HG02943 (cell line): ENCODE data around the gene SENP1.

ENCODE experiments used
- ATAC-seq: cut with Tn5 transposase; IDR thresholded peaks from one replicate; pipeline ENCODE4 v1.9.1; 2021; ENCODE audit warnings: mild to moderate bottlenecking, low read depth, moderate library complexity; ENCODE audit not compliant: unreplicated experiment

Gene SENP1

GRCh38 chr12:48069241-48069640 lies 36.6 kb downstream of the SENP1 start:
- ATAC-seq: no peak

DNA sequence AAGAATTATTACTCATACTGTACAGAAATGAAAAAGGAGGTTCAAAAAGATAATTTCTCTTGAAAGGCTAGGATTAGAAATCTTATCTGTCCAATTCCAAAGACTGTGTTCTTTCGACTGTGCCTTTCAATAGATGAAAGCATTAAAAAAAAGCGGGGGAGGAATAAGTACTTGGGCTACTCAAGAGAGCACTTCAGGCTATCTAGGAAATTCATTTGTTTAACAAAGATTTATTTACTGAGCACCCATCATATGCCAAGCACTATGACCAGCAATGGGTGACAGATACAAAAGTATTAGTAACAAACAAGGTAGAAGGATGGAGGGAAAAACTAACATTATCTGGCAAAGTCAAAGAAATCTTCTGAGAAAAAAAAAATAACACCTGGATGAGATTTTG lies 37.4 kb downstream of the SENP1 start:
- ATAC-seq: no peak

DNA sequence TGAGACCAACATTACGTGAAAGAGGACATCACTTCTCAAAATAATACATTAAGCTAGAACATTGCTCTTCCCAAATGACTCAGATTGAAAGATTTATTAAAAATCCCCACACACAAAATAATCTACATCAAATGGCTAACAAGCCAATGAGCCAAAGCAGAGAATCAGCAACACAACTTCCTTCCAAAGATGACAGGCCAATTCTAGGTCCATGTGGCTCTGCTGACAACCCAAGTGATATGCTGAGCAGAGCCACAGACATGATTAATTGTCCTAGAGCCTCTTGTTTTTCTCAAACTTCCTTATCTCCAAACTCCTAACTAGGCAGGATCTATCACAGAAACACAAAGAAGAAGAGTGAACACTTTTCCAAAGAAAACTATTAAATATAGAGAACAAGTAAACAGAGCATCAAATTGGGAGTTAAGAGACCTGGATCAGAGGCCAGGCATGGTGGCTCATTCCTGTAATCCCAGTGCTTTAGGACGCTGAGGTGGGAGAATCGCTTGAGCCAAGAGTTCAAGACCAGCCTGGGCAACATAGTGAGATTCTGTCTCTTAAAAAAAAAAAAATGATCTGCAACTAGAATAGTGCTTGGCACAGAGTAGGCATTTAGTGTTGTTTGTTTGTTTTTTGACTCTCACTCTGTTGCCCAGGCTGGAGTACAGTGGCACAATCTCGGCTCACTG lies 38.5 kb downstream of the SENP1 start:
- no peak for ATAC-seq

GRCh38 chr12:48065041-48065440 lies 40.8 kb downstream of the SENP1 start:
- no peak for ATAC-seq

GRCh38 chr12:48063530-48063929 lies 42.3 kb downstream of the SENP1 start:
- no peak for ATAC-seq

DNA sequence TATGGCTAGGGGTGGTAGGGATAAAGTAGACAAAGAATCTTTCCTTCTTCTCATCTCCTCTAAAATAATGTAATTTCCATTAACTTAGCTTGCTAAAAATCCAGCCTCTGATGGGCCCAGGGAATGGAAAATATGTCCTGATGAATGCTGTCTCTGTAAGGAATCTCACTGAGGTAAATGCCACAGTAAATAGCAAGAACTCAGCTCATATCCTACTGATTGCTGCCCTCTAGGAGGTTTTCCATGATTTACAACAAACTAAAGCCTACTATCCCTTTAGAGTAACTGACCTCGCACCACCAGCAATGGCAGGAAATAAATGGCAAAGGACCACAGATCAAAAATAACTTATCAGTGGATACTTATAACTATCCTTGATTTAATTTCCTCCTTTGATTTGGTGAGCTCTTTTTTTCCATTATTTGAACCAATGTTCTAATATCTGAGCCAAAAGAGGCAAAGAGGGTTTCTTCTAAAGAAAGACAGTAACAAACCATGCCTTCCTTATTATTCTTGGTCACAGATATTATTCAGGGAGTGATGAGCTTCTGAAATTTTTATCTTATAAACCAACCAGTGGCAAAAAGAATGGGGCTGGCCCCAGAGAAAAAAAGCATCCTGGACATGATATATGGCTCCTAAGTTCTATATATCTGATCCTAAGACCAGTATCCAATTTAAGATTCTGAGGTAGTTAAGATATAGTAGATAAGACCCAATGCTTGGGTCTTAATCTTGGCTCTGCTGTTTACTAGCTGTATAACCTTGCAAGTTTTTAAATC lies 43.8 kb downstream of the SENP1 start:
- no peak for ATAC-seq

- ATAC-seq: no peak
Measured at GRCh38 chr12:48060474-48060873, 45.4 kb downstream of the SENP1 start.

DNA sequence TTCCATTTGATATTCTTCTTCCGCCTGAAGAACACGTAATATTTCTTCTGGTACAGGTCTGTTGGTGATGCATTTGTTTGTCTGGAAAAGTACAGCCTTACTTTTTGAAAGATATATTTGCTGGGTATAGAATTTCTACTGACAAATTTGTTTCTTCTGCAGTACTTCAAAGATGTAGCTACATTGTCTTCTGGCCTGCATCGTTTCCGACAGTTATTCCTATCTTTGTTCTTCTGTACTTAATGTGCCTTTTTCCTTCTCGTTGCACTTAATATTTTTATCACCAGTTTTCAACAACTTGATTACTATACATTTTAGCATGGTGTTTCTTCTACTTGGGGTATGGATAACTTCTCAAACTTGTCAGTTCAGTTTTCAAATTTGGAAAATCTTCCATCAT lies 47.1 kb downstream of the SENP1 start:
- no peak for ATAC-seq

GRCh38 chr12:48054955-48055821 lies 50.7 kb downstream of the SENP1 start:
- ATAC-seq: no peak

- no peak for ATAC-seq
Measured at GRCh38 chr12:48053883-48054282, 52.0 kb downstream of the SENP1 start.

DNA sequence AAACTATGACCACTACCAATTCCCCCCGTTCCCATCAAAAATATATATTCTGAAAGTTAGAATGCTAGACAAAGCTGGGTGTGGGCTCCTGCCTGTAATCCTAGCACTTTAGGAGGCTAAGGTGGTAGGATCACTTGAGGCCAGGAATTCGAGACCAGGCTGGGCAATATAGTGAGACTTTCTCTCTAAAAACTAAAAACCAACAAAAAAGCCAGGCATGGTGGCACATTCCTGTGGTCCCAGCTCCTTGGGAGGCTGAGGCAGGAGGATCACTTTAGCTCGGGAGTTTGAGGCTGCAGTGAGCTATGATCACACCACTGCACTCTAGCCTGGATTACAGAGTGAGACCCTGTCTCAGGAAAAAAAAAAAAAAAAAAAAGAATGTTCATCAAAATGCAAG lies 52.8 kb downstream of the SENP1 start:
- no peak for ATAC-seq

DNA sequence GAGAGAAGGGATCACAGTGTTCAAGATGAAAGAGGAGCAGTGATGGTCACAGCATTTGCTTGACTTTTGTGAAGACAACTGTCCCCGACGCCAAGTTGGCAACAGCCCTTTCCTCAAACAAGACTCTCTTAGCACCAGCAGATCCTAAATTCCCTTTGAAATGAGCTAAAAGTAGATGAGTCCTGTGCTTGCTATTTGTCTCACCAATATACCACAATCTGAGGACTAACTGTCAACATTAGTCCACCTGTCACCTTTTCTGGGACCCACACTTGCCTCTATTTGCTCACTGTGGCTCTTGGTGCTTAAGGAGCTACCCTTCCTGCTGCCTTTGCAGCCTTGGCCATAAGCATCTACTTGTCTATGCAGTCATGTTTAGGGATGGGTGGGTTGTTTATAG lies 54.2 kb downstream of the SENP1 start:
- no peak for ATAC-seq

DNA sequence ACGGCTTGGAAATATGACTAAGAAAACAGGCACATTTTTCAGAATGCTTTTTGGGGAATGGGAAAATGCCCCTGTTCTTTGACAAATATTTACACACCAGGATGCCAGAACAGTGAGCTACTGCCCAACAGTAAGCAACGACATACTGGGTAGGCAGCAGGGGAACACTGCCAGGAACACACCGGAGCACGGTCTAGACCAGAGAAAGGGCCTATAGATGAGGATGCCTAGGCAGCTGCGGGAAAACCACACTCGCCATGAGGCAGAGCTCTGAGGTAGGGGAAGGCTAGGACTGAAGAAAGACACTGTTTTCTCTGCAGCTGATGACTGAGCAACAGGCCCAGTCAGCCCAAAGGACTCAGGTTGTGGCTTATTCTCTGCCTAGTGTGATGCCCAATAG lies 55.7 kb downstream of the SENP1 start:
- no peak for ATAC-seq

- no peak for ATAC-seq
Measured at GRCh38 chr12:48045965-48046518, 59.8 kb downstream of the SENP1 start.

DNA sequence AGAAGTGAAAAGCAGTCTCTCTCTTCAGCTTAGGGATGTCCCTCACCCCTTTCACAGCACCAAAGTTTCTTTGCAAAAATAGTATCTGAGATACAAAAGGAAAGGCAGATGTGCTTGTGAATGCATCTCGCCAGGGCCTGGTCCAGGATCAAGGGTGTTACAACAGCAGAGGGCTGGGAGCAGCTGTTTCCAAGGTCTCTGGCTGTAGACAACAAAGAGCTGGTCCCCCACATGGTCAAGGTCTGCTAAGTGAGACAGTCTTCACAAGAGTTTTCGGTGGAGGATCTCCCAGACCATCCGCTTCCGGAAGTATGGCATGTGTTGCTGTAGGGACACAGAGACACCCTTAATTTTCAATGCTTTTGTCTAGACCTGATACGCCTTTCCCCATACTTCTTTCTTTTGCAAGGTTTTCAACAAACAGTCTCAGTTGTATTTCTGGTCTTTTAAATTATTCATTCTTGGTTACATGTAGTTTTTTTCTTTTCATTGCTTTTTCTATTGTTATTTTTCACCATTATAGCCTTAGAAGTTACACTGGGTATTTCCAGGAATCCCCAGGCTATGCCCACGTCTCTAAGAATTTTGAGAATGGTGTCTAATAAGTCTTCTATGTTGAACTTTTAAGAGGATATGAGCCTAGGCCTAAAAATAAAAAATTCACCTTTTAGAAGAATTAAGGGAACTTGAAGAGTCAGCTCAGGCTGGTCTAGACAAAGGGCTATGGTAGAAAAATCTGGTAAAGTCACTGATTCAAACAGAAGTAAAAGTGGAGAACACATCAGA lies 60.6 kb downstream of the SENP1 start:
- no peak for ATAC-seq

DNA sequence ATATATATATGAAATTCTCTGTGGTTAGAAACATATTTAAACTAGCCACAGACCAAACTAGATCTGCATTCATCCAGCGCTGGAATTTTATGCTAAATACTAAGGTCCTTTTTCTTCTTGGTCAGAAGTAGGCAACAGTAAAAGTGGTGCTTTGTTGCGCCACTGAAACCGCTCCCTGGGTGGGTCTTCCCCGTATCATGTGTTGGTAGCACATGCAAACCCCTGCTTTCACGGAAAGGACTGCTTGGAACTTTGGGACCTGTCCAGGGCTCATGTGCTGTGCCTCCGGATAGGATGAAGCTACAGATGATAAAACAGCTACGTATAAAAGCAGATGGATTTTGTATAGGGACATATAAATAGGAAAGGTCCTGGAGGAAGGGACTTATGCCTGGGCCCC lies 61.5 kb downstream of the SENP1 start:
- ATAC-seq: no peak

- ATAC-seq: no peak
Measured at GRCh38 chr12:48043771-48044170, 62.1 kb downstream of the SENP1 start.

GRCh38 chr12:48041591-48042423 lies 64.1 kb downstream of the SENP1 start:
- ATAC-seq: no peak

DNA sequence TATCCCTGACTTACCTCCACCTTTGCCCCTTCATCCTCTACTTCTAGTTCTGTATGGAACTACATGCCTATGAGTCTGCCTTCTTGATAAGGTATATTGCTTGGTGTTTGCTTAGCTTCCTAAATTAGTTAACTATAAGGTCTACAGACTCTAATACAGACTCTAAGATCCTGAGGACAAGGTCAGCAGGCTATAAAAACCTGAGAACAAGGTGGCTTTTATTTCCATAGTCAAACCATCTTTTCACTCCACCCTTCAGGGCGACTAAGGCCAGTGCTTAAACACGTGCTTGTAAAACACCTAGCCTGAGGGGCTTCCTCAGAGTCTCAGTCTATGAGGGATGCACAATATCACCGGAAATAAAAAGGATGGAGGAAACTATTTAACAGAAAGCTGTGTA lies 65.5 kb downstream of the SENP1 start:
- no peak for ATAC-seq
